Transverse colon (tissue), 4 donors: ENCODE results near the gene LRRC74A. TPM values are rescaled to one million over a fixed set of nuclear protein-coding genes. Genes with fewer than 3 reads are reported as not detected.

Experiments used
- DNase-seq: peaks from one replicate; pipeline ENCODE4 v3.0.0-alpha.2; 2019
- H3K27ac ChIP-seq, 4 donors: fragments of 200-600 bp; sonication (generic); 2 replicates each; pipeline ENCODE4 v1.5.1; 2016 to 2018; ENCODE audit warnings: inconsistent platforms in 4 of 4
- H3K27me3 ChIP-seq: fragments of 200-600 bp; sonication (generic); 2 replicates; pipeline ENCODE4 v1.5.1; 2017; ENCODE audit warnings: inconsistent platforms
- H3K36me3 ChIP-seq, 4 donors: fragments of 200-600 bp; sonication (generic); 2 replicates each; pipeline ENCODE4 v1.5.1; 2017 to 2019; ENCODE audit warnings: inconsistent platforms in 4 of 4
- H3K4me1 ChIP-seq, 4 donors: fragments of 200-600 bp; sonication (generic); 2 replicates each; pipeline ENCODE4 v1.5.1; 2017 to 2020; ENCODE audit warnings: inconsistent platforms in 4 of 4
- H3K4me3 ChIP-seq, 4 donors: fragments of 200-600 bp; sonication (generic); 1 replicate in 1 of 4; 2 replicates in 3 of 4; pipeline versions ENCODE4 v1.5.1 to v1.6.1; 2017 to 2019; ENCODE audit warnings: inconsistent platforms in 4 of 4
- H3K9me3 ChIP-seq, 2 donors: fragments of 200-600 bp; sonication (generic); 2 replicates each; pipeline ENCODE4 v1.5.1; 2017 to 2019; ENCODE audit warnings: inconsistent platforms in 2 of 2
- EP300 ChIP-seq: sonication (generic); formaldehyde crosslinking; IDR thresholded peaks from one replicate; pipeline ENCODE4 v1.6.1; 2017; ENCODE audit warnings: antibody characterized with exemption, low read depth
- POLR2A ChIP-seq: fragments of 450-650 bp; IDR thresholded peaks from one replicate; pipeline ENCODE4 v1.6.1; 2016; ENCODE audit warnings: antibody characterized with exemption, mild to moderate bottlenecking, moderate library complexity
- POLR2AphosphoS5 ChIP-seq, 3 donors: sonication (generic); formaldehyde crosslinking; IDR thresholded peaks; one replicate each; pipeline ENCODE4 v1.6.1; 2016; ENCODE audit warnings: antibody characterized with exemption in 3 of 3
- WGBS, 2 donors: methylation state at CpG; one replicate each; pipeline ENCODE4 v1.1.5; 2018; ENCODE audit warnings: low coverage in 1 of 2; 5-methylcytosine and 5-hydroxymethylcytosine counted together
- in situ Hi-C, 4 donors: fragments of 200-750 bp; cut with MboI; loops; one replicate each; pipeline versions ENCODE4 v1.15.0 to v1.15.1; 2017; ENCODE audit warnings: low sequenced_read_pairs in 3 of 4, low pct_ligation_motif_present in 1 of 4, low pct_unique_long_range_greater_than_20kb in 1 of 4
- intact Hi-C: fragments of 100-400 bp; cut with DNase I; formaldehyde crosslinking; loops from one replicate; pipeline ENCODE4 v1.15.1; 2023; ENCODE audit warnings: low total_unique reads
- total RNA-seq, 4 donors: library from RNA; depleted of rRNA; stranded (reverse); fragments of >200 nt; gene quantifications; one replicate each; pipeline ENCODE4 v1.1.0, GENCODE V29; 2016
- TF ChIP-seq, protein P1 (sequence below), 5 experiments: fragments of 200-600 bp in 3 of 5; fragments of 450-650 bp in 2 of 5; sonication (generic) in 3 of 5; IDR thresholded peaks; 1 replicate in 2 of 5; 2 replicates in 3 of 5; pipeline ENCODE4 v1.5.1; 2016 to 2017; ENCODE audit warnings: antibody characterized with exemption in 5 of 5, inconsistent platforms in 3 of 5, mild to moderate bottlenecking in 2 of 5, moderate library complexity in 1 of 5

The LRRC74A gene
- total RNA-seq, 4 donors from 2014 or later, result not detected

DNA sequence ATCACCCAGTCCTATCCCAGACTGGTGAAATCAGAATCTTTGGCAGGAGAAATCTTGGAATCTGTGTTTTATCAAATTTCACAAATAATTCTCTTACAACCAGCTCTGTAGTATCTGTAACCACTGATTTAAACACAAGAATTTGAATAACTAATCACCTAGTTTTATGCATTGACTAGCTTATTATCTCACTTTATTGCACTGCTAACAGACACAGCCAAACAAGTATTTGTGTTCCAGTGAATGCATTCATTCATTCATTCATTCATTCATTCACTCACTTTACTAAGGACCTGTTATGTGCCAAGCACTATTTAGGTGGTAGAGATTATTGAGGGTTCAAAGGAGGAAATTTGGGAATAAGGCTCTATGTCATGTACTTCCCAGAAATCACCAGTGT is 16.2 kb downstream of the LRRC74A start:
- no peaks in the 10 kb centered on the region for H3K4me1 ChIP-seq
- H3K27ac ChIP-seq, result no peak overlapping the region
- intact Hi-C loops (no loop called here), in situ Hi-C loops (no loop called here)
- H3K9me3 ChIP-seq, result no peaks in the 10 kb centered on the region
- H3K36me3 ChIP-seq, result no peaks in the 10 kb centered on the region
- TF ChIP-seq, protein P1, sequence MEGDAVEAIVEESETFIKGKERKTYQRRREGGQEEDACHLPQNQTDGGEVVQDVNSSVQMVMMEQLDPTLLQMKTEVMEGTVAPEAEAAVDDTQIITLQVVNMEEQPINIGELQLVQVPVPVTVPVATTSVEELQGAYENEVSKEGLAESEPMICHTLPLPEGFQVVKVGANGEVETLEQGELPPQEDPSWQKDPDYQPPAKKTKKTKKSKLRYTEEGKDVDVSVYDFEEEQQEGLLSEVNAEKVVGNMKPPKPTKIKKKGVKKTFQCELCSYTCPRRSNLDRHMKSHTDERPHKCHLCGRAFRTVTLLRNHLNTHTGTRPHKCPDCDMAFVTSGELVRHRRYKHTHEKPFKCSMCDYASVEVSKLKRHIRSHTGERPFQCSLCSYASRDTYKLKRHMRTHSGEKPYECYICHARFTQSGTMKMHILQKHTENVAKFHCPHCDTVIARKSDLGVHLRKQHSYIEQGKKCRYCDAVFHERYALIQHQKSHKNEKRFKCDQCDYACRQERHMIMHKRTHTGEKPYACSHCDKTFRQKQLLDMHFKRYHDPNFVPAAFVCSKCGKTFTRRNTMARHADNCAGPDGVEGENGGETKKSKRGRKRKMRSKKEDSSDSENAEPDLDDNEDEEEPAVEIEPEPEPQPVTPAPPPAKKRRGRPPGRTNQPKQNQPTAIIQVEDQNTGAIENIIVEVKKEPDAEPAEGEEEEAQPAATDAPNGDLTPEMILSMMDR (IDR thresholded peaks at IDR 0.05), result no peak
- TF ChIP-seq POLR2A, result no peak
- no peak for TF ChIP-seq EP300
- TF ChIP-seq POLR2AphosphoS5 (IDR thresholded peaks at IDR 0.05), result no peak
- H3K4me3 ChIP-seq, result no peak overlapping the region
- no peaks in the 10 kb centered on the region for H3K27me3 ChIP-seq
- DNase-seq, result no peak

DNA sequence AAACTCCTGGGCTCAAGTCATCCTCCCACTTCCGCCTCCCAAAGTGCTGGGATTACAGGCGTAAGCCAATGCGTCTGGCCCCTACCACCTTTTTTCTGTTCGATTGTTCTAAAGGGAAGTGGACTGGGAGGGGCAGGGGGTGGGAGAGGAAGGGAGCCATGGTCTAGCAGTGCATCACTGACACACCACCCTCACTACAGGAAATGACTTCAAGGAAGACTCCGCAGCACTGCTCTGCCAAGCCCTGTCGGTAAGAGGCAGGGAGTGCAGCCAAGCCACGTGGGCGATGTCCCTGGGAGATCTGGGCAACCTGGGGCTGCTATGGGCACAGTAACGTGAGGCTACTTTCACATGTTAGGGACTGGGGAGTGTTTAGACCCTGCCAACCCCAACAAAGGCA is 18.0 kb downstream of the LRRC74A start:
- WGBS, 2 donors, result 0 to 67% methylated on average over 1 to 9 of the region's 9 CpGs

DNA sequence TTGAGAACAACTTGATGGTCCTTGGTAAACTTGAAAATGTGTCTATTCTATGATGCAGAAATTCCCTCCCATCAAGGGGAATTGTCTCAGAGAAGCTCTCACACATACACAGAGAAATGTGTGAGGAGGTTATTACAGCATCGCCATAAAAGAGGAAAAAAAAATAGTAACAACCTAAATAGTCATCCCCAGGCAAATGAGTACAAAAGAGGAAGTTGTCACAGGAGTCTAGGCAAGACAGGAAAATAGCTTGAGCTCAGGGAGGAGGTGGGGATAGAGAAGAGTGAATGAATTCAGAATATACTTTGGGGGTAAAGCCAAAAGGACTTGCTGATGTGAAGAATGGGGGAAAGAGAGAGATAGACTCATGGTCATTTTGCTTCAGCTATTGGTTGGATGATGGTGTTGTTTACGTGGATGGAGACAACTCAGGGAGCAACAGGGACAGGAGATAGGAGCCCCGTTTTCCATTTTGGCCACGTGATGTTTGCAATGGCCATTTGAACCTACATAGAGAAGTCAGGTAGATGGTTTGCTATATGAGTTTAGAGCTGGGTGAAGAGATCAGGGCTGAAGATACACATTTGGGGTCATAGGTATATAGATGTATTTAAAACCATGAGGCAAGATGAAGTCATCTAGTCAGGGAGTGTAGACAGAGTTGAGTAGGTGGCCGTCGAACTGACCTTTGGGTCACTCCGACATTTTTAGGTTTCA is 20.3 kb downstream of the LRRC74A start:
- WGBS, 2 donors, result 66 to 70% methylated on average over 7 of the region's 7 CpGs
- TF ChIP-seq EP300 (no peak), POLR2A (no peak)
- TF ChIP-seq, protein P1 (IDR thresholded peaks at IDR 0.05), result no peak
- Histone ChIP-seq H3K27me3 (no peaks in the 10 kb centered on the region), H3K4me1 (peaks cover 0 to 7% (median 6%) of the 10 kb centered on the region in 4 donors), H3K36me3 (no peaks in the 10 kb centered on the region), H3K4me3 (no peak overlapping the region), H3K27ac (no peak overlapping the region), H3K9me3 (no peaks in the 10 kb centered on the region)
- intact Hi-C loops (no loop called here), in situ Hi-C loops (no loop called here)
- no peak for DNase-seq

More for the DNA sequence above, 18.0 kb downstream of the LRRC74A start:
- H3K27me3 ChIP-seq, result no peaks in the 10 kb centered on the region
- no peaks in the 10 kb centered on the region for H3K36me3 ChIP-seq
- H3K4me1 ChIP-seq, result peaks cover 0 to 7% (median 6%) of the 10 kb centered on the region in 4 donors
- DNase-seq, result peak; percentile 31
- TF ChIP-seq POLR2A (no peak), EP300 (no peak)
- TF ChIP-seq, protein P1 (IDR thresholded peaks at IDR 0.05), result no peak
- intact Hi-C loops (no loop called here), in situ Hi-C loops (no loop called here)
- no peaks in the 10 kb centered on the region for H3K9me3 ChIP-seq
- H3K4me3 ChIP-seq, result no peak overlapping the region
- H3K27ac ChIP-seq, result no peak overlapping the region

DNA sequence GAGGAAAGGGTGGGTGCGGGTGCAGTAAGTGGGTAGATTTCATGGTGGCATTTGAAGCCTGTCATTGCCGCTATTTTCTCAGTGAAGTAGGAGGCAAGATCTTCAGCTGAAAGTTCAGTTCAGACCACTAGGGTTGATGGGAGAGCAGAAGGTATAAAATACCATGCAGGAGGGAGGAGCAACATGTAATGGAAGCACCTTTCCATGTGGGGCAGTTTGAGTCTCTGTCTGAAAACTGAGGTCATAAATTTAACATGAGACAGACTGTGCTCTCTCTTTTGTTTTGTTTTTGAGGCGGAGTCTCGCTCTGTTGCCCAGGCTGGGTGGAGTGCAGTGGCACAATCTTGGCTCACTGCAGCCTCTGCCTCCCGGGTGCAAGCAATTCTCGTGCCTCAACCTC is 22.7 kb downstream of the LRRC74A start:
- Histone ChIP-seq H3K36me3 (no peaks in the 10 kb centered on the region), H3K27me3 (no peaks in the 10 kb centered on the region), H3K4me3 (no peak overlapping the region), H3K27ac (no peak overlapping the region), H3K9me3 (no peaks in the 10 kb centered on the region), H3K4me1 (peaks cover 0 to 7% (median 6%) of the 10 kb centered on the region in 4 donors)
- intact Hi-C loops (no loop called here), in situ Hi-C loops (no loop called here)
- TF ChIP-seq EP300 (no peak), POLR2AphosphoS5 (IDR thresholded peaks at IDR 0.05) (no peak), POLR2A (no peak)
- TF ChIP-seq, protein P1 (IDR thresholded peaks at IDR 0.05), result no peak
- 56 to 71% methylated on average over 1 to 6 of the region's 6 CpGs for WGBS, 2 donors
- DNase-seq, result no peak
